ENCODE results near the gene IFITM2.
"Not testable (repeated sequence)": the region's sequence is repeated elsewhere in the genome, so short reads cannot be mapped to it uniquely, and the experiment has no call there.

IFITM2 gene

DNA sequence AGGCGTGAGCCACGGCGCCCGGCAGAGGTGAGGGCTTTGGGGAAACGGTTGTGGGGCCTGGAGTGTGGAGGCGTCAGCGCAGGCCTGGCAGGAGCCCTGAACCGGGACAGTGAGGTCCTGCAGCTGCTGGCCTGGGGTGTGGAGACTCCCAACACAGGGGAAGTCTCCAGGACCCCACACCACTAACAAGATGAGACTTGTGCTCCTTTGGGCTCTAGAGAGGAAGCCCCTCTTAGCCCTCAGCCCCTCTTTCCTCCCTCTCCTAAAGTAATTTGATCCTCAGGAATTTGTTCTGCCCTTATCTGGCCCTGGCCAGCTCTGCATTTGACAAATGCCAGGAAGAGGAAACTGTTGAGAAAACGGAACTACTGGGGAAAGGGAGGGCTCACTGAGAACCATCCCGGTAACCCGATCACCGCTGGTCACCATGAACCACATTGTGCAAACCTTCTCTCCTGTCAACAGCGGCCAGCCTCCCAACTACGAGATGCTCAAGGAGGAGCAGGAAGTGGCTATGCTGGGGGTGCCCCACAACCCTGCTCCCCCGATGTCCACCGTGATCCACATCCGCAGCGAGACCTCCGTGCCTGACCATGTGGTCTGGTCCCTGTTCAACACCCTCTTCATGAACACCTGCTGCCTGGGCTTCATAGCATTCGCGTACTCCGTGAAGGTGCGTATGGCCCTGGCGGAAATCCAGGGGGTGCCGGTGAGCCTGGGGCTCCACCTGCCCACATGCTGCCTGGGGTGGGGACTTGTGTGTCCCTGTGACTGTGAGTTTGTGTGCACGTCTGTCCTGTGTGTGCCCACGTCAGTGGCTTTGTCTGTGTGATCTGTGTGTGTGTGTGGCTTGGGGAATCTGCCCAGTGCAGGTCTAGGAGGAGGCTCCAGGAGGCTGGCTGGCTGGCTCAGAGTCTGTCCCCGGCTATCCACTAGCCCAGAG lies at the start of gene IFITM2:
Gene IFITM2 (plus strand): TSS at position 51 of the 943 bp plus-strand sequence. CDS start 377 bp downstream, at position 428.
- DNase-seq, result peak; percentile 4

DNA sequence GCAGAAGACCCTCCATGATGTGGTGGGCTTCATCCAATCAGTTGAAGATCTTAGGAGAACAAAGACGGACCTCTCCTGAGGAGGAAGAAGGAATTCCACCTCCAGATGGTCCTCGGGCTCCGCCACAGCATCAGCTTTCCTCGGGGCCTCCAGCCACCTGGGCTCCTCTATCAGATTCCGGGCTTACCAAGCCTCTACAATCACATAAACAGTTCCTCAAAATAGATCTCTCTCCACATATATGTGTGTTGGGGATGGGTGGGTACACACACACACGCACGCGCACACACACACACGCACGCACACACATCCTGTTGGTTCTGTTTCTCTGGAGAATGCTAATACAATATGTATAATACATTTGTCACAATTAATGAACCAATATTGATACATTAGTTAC lies 48.2 kb upstream of the IFITM2 start:
- no peak for DNase-seq

DNA sequence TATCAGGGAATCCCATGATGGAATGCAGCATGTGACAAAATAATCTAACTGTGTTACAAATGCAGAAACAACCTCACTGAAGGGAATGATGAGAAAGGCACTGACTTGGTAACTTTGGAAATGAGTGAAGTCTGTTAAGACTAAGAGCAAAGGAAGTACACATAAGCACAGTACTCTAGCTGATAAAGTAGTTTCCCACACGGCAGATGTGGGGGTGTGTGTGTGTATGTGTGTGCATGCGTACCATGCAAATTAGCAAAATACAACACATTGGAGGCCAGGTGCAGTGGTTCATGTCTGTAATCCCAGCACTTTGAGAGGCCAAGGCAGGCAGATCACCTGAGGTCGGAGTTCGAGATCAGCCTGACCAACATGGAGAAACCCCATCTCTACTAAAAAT lies 46.0 kb upstream of the IFITM2 start:
- no peak for DNase-seq

DNA sequence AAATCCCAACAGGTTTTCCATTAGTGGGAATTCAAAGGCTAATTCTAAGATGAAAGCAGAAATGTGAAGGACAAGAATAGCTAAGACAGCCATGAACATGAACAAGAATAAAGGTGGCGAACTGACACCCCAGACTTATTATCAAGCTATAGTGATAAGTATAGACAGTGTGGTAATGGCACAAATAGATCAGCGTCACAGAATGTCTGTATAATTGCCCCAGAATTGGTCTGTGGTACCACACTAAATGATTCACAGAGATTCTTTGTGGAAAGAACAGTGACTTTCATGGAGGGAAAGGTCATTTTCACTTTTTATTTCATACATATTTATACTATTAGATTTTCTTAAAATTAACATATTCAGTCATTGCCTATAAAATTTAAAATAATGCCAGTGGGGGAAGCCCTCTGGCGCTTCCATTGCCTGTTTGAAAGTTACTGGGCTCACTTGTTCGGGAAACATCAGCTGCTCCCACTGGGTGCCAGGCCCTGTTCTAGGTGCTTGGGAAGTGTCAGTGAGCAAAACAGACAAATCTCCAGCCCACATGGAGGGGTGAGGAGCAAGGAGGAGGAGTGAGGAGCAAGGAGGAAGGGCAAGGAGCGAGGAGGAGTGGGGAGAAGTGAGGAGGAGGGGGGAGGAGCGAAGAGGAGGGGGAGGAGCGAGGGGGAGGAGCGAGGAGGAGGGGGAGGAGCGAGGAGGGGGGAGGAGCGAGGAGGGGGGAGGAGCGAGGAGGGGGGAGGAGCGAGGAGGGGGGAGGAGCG lies 40.8 kb upstream of the IFITM2 start:
- DNase-seq, result no peak

DNA sequence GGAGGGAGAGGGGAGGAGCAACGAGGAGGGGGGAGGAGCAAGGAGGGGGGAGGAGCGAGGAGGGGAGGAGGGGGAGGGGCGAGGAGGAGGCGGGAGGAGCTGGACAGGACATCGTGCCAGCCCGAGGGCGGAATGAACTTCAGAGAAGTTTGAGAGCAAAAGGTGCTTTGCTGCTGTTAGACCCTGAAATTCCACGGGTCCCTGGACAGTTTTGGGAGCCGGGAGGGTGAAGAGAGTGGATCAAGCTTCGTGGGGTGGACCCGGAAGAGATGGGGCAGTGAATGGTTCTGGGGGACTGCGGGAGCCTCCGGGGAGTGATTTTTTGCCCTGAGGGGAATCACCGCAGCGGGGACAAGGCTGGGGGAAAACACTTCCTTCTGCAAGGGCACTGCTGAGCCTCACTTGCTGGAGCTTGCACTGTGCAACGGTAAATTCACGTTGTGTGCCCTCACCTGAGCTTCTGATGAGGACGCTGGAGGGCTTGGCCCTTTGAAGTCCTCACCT lies 40.1 kb upstream of the IFITM2 start:
- no peak for DNase-seq

- DNase-seq, result not testable (repeated sequence)
Observed at GRCh38 chr11:268716-269145, 38.9 kb upstream of the IFITM2 start.

GRCh38 chr11:269146-269890 lies 38.3 kb upstream of the IFITM2 start:
- DNase-seq, result no peak

- no peak for DNase-seq
Observed at GRCh38 chr11:270451-271318, 36.9 kb upstream of the IFITM2 start.

DNA sequence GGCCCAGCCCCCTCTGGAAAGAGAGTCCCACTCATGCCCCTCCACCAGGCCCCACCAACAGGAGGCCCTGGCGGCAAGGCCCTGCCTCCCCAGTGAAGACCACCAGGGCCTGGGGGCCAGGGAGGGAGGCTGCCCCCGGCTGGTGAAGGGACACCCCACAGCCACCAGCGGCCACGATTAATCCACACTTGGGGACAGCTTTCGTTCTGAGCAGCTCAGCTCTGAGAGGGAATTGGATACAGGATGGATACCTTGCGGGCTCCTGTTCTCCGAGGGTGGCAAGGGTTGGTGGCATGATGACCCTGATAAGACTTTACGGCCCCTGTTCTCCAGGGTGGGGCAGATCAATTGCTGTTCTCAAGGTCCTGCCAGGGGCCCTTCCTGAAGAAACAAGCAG lies 36.3 kb upstream of the IFITM2 start:
- no peak for DNase-seq

DNA sequence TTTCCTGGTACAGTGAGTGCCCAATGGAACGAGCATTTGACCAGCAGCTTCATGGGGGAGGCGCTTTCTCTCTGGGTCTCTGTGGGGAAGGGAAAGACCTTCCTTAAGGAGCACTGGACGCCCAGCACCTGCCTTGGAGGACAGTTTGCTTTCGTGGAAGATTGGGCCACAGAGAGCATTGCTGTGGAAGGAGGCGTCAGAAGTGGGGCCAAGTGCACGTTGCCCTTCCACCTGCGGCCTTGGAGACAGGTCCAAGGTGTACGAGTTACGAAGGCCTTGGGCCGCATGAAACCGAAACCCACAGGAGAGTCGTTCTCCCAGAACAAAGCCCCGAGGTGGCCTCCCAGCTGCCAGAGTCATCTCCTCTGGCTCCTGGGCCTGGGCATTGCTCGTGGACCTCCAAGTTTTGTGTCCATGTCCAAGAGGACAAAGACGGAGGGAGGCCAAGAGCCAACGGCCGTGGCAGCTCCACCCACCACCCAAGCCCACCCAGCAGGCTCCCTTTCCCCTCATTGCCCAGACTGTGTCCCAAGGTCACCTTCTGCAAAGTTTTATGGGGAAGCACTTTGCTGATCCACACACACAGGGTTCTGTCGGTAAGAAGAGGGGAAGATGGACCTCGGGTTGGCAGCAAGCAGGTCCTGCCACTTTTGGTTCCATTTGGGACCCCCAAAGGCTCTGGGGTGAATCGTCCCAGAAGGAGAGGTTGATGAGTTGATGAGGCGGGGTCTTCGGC lies 35.3 kb upstream of the IFITM2 start:
- no peak for DNase-seq

DNA sequence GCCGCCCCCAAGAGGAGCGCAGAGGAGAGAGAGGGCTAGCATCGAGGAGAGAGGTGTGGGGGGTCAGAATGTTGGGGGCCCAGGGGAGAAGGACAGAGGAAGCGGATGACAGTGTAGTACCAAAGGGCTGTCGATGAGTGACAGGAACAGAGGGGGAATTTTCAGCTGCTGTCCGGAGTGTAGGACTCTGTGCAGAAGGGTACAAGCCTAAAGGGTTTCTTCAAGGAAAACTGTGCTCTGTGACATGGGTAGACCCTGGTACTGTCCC lies 34.8 kb upstream of the IFITM2 start:
- no peak for DNase-seq

- DNase-seq, result no peak
Observed at GRCh38 chr11:276219-276618, 31.4 kb upstream of the IFITM2 start.

DNA sequence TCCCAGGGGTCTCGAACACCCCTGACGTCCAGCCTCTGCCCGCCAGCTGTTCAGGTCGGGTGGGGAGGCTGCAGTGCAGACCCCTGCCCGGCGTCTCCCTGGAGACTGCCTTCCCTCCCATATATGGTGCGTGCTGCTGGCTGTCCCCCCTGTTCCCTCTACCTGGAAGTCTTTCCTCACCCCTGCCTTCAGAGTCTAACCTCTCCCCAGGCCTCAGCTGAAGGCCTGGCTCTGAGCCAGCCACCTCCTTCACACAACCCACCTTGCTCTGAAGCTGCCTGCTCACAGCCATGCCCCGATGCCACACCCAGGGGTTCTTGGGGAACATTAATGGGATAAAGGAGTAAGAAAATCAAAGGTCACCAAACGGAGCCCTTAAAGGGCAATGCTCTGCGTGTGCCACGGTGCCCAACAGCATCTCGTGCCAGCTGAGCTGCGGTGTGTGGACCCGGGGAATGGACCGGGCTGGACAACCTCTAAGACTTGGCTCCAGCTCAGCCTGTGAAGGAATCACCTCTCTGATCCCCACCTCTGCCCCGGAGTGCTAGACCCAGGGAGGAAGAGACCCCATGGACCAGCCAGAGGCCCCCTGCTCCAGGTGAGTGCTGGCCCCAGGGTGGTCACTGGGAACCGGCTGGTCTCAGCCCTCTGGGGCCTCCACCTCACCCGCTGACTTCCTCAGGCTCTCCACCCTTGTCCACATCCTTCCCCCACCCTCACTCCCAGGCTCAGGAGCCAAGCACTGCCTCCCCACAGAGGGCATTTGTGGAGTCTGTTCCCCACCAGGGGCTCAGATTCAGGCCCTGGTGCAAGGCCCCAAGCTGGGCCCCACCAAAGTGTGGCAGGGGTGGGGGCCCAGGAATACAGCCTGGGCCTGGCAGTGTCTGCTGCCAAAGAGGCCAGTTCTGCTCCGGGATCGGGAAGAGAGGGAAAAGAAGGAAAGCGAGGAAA lies 29.3 kb upstream of the IFITM2 start, which contains the start of gene NLRP6:
Gene NLRP6 (plus strand): TSS at position 407 of the 951 bp plus-strand sequence. CDS start 163 bp downstream, at position 570.
- DNase-seq, result no peak

DNA sequence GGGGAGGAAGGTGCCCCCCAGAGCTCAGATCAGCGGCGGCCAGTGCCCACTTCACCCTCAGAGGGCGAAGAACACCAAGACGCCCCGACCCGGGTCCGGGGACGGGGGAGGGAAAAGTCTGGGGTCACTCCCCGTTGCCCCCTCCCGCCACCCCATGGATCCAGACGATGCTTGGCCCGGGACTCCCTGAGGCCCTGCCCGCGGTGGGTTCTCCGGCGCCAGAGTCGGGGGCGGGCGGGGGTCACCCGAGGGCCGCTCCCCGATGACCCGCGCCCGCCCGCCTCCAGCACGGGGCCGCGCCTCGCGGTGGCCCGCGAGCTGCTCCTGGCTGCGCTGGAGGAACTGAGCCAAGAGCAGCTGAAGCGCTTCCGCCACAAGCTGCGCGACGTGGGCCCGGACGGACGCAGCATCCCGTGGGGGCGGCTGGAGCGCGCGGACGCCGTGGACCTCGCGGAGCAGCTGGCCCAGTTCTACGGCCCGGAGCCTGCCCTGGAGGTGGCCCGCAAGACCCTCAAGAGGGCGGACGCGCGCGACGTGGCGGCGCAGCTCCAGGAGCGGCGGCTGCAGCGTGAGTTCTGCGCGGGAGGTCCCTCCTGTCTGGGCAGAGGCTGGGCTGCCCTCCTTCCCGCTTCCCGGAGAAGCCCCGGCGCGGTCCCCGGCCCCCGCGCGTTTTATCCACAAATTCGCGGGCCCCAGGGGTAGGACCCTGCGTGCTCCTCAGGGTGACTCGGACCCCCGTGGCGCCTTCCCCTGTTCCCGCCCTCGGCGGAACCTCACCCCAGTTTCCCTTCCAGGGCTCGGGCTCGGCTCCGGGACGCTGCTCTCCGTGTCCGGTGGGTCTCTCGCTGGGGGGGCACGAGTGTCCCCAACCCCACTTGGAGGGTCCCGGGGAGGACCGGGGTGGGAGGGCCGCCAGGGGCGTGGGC lies 28.3 kb upstream of the IFITM2 start:
- DNase-seq, result no peak

- DNase-seq, result no peak
Observed at GRCh38 chr11:279966-280705, 27.5 kb upstream of the IFITM2 start.

DNA sequence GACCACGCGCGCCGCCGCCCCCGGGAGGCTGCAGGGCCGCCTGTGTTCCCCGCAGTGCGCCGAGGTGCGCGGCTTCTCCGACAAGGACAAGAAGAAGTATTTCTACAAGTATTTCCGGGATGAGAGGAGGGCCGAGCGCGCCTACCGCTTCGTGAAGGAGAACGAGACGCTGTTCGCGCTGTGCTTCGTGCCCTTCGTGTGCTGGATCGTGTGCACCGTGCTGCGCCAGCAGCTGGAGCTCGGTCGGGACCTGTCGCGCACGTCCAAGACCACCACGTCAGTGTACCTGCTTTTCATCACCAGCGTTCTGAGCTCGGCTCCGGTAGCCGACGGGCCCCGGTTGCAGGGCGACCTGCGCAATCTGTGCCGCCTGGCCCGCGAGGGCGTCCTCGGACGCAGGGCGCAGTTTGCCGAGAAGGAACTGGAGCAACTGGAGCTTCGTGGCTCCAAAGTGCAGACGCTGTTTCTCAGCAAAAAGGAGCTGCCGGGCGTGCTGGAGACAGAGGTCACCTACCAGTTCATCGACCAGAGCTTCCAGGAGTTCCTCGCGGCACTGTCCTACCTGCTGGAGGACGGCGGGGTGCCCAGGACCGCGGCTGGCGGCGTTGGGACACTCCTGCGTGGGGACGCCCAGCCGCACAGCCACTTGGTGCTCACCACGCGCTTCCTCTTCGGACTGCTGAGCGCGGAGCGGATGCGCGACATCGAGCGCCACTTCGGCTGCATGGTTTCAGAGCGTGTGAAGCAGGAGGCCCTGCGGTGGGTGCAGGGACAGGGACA lies 26.7 kb upstream of the IFITM2 start:
- DNase-seq, result no peak

- DNase-seq, result no peak
Observed at GRCh38 chr11:281486-282161, 26.0 kb upstream of the IFITM2 start.

Measured in NCI-H1092 treated with DMSO at 0.1 percent for 48 hours (cell line).